Neutrophil (primary cell): ENCODE data around the gene NKAIN1.
"Not testable (repeated sequence)": the region's sequence is repeated elsewhere in the genome, so short reads cannot be mapped to it uniquely, and the experiment has no call there.

Experiments
- H3K27ac ChIP-seq: fragments of 200-600 bp; sonication (generic); 2 replicates; pipeline ENCODE4 v1.5.1; 2016; ENCODE audit warnings: mild to moderate bottlenecking, moderate library complexity
- H3K27me3 ChIP-seq: fragments of 200-600 bp; sonication (generic); 2 replicates; pipeline ENCODE4 v1.6.0; 2016; ENCODE audit warnings: mild to moderate bottlenecking
- H3K36me3 ChIP-seq: fragments of 200-600 bp; sonication (generic); 2 replicates; pipeline ENCODE4 v1.5.1; 2017
- H3K4me1 ChIP-seq, 2 experiments: fragments of 200-600 bp in 1 of 2; sonication (generic) in 1 of 2; 1 replicate in 1 of 2; 2 replicates in 1 of 2; pipeline versions ENCODE4 v1.5.1 to v1.6.1; 2013 to 2016; ENCODE audit warnings: low read depth in 1 of 2, low read length in 1 of 2, mild to moderate bottlenecking in 1 of 2, moderate library complexity in 1 of 2; ENCODE audit not compliant: control insufficient read depth in 1 of 2, insufficient read depth in 1 of 2
- H3K4me3 ChIP-seq, 2 experiments: fragments of 200-600 bp in 1 of 2; sonication (generic) in 1 of 2; 1 replicate in 1 of 2; 2 replicates in 1 of 2; pipeline ENCODE4 v1.5.1; 2013 to 2016; ENCODE audit warnings: low read depth in 1 of 2, low read length in 1 of 2, mild to moderate bottlenecking in 1 of 2, moderate library complexity in 1 of 2
- H3K9me3 ChIP-seq: fragments of 200-600 bp; sonication (generic); 2 replicates; pipeline ENCODE4 v1.5.1; 2016
- TF ChIP-seq, protein P1 (sequence below): fragments of 200-600 bp; sonication (generic); IDR thresholded peaks from 2 replicates; pipeline ENCODE4 v1.5.1; 2016; ENCODE audit warnings: antibody characterized with exemption

Gene NKAIN1

GRCh38 chr1:31196685-31197084 is 43.0 kb downstream of the NKAIN1 start:
- Histone ChIP-seq H3K4me1 (no peaks in the 10 kb centered on the region), H3K27me3 (peaks cover 4% of the 10 kb centered on the region), H3K4me3 (no peak overlapping the region), H3K36me3 (no peaks in the 10 kb centered on the region), H3K9me3 (no peaks in the 10 kb centered on the region), H3K27ac (no peak overlapping the region)
- TF ChIP-seq, protein P1, sequence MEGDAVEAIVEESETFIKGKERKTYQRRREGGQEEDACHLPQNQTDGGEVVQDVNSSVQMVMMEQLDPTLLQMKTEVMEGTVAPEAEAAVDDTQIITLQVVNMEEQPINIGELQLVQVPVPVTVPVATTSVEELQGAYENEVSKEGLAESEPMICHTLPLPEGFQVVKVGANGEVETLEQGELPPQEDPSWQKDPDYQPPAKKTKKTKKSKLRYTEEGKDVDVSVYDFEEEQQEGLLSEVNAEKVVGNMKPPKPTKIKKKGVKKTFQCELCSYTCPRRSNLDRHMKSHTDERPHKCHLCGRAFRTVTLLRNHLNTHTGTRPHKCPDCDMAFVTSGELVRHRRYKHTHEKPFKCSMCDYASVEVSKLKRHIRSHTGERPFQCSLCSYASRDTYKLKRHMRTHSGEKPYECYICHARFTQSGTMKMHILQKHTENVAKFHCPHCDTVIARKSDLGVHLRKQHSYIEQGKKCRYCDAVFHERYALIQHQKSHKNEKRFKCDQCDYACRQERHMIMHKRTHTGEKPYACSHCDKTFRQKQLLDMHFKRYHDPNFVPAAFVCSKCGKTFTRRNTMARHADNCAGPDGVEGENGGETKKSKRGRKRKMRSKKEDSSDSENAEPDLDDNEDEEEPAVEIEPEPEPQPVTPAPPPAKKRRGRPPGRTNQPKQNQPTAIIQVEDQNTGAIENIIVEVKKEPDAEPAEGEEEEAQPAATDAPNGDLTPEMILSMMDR = no peak

- H3K36me3 ChIP-seq, H3K9me3 ChIP-seq, H3K27ac ChIP-seq, H3K27me3 ChIP-seq, H3K4me1 ChIP-seq, H3K4me3 ChIP-seq: not testable (repeated sequence)
Observed at GRCh38 chr1:31195267-31195666, 44.4 kb downstream of the NKAIN1 start.

- H3K27ac ChIP-seq = no peak overlapping the region
- no peaks in the 10 kb centered on the region for H3K4me1 ChIP-seq
- H3K9me3 ChIP-seq = no peaks in the 10 kb centered on the region
- TF ChIP-seq, protein P1 = no peak
- no peaks in the 10 kb centered on the region for H3K36me3 ChIP-seq
- H3K4me3 ChIP-seq = no peak overlapping the region
- no peaks in the 10 kb centered on the region for H3K27me3 ChIP-seq
Observed at GRCh38 chr1:31193729-31194128, 46.0 kb downstream of the NKAIN1 start.

DNA sequence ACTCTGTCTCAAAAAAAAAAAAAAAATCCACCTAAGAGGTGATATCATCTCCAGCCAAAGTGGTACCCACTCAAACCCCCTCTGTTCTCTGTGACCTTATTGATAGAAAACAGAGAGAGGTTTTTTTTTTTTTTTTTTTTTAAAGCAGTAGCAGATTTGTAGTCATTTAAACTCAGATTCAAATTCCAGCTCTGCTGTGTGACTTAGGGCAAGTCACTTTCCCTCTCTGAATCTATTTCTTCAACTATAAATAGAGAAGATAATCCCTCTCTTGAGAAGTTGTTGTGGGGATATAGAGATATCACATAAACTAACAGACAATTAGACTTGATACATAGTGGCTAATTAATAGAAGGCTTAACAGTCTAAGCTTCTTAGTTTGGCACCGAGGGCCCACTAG is 48.4 kb downstream of the NKAIN1 start:
- Histone ChIP-seq H3K27me3 (no peaks in the 10 kb centered on the region), H3K4me3 (no peak overlapping the region), H3K4me1 (no peaks in the 10 kb centered on the region), H3K27ac (no peak overlapping the region), H3K9me3 (no peaks in the 10 kb centered on the region), H3K36me3 (no peaks in the 10 kb centered on the region)
- TF ChIP-seq, protein P1 = no peak

DNA sequence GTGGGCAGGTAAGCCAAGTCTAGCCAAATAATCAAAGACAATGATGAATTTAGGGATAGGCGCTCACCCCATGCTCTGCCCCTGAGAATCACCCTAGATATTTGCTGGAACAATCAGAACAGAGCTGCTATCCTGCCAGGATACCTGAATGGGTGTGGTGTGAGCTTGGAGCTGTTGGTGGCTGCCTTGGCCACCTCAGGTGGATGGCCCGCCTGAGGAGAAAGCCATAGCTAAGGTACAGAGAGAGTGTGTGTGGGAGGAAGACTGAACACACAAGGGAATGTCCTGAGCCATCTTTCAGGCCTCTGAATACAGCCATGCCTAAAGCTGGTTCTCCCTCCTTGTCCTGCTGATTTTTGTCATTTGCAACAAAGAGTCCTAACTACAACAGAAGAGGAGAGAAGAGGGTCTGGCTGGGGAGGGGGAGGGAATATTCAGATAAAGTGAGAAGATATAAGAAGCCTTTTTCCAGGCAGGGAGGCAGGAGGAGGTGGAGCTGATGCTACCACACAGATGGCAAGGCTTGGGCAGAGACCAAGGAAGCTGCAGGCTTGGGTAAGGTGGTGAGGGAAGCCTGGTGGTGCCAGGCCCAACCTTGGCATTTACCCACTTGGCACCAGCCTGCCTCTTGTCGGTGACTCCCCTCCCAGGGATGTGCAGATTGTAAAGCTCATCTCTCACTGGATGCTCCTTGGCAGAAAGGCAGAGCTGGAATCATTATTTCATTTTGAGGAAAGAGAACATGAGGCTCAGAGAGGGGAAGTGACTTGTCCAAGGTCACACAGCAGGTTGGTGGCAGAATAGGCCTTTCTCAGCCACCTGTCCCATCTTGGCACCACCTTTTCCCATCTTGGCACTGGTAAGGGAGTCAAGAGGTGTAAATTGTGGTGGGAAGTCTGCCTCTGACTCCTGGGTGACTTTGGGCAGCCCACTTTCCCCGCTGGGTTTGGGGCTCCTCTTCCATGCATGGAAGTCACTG is 49.7 kb downstream of the NKAIN1 start:
- no peaks in the 10 kb centered on the region for H3K27me3 ChIP-seq
- no peaks in the 10 kb centered on the region for H3K36me3 ChIP-seq
- TF ChIP-seq, protein P1 = no peak
- no peak overlapping the region for H3K4me3 ChIP-seq
- no peaks in the 10 kb centered on the region for H3K9me3 ChIP-seq
- H3K27ac ChIP-seq = no peak overlapping the region
- no peaks in the 10 kb centered on the region for H3K4me1 ChIP-seq

DNA sequence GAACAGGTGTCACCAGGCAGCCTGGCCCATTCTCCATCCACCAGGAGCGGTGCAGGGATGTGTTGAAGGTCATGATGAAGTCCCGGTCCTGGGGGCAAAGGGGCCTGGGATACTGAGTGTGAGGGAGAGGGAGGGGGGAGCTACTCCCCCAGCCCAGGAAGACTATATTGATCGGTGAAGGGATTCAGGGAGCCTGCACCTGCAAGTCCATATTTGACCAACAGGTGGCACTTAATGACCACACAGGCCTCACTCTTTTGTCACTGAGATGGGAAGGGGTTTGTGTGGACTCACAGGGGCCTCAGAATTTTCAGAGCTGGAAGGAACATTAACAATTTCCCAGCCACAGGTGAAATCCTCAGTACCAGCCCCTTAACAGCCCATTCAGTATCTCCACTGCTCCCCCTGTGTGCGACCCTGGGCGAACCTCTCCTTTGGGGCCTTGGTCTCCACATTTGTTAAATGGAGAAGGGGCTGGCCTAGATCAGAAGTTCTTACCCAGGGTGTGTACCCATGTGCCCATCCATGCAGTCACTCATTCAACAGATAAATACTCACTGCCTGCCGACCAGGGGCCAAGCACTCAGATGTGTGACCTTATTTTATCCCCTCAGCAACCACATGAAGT is 55.6 kb downstream of the NKAIN1 start:
- H3K4me1 ChIP-seq = peaks cover 7 to 10% of the 10 kb centered on the region in 2 experiments
- H3K27me3 ChIP-seq = peaks cover 43% of the 10 kb centered on the region
- H3K4me3 ChIP-seq = no peak overlapping the region
- no peak overlapping the region for H3K27ac ChIP-seq
- H3K9me3 ChIP-seq = no peaks in the 10 kb centered on the region
- TF ChIP-seq, protein P1 = peak; percentile 24
- no peaks in the 10 kb centered on the region for H3K36me3 ChIP-seq
